IMR-90 (cell line): ENCODE measurements around the gene SARS2. TPM values are rescaled to one million over a fixed set of nuclear protein-coding genes. Genes with fewer than 3 reads are reported as not detected.
A peak's percentile ranks its signal among the peaks of the same experiment; 100 is the strongest.

Experiments
- ATAC-seq: fragments of 200-7000 bp; cut with Tn5 transposase; 2 replicates; pipeline ENCODE4 v1.9.1; 2020; ENCODE audit warnings: low read depth, mild to moderate bottlenecking, moderate library complexity
- BruUV-seq: library from RNA; stranded (reverse); fragments of 400-500 nt; replicated peaks from 2 replicates; lab custom pipeline; 2021; lab: Mats Ljungman, UMichigan
- CTCF ChIA-PET: fragments of 300-600 bp; formaldehyde crosslinking; extraction: SDS; loops from one replicate; lab custom pipeline; 2021; ENCODE audit warnings: antibody characterized with exemption; lab: Yijun Ruan, JAX
- POLR2A ChIA-PET: fragments of 300-600 bp; sonication (Branson Sonifier 250); formaldehyde crosslinking; loops from one replicate; lab custom pipeline; 2022; ENCODE audit warnings: antibody characterized with exemption; ENCODE audit not compliant: unreplicated experiment; lab: Charles Lee
- DNase-seq: peaks from one replicate; pipeline ENCODE4 v3.0.0; 2013
- H2AFZ ChIP-seq: replicated peaks from 2 replicates; pipeline ENCODE3; 2013; ENCODE audit warnings: low read length, mild to moderate bottlenecking; ENCODE audit not compliant: poor library complexity
- H2AK5ac ChIP-seq: 2 replicates; pipeline ENCODE4 v1.6.1; 2013; ENCODE audit warnings: low read depth, low read length, inconsistent platforms
- H2AK9ac ChIP-seq: replicated peaks from 2 replicates; pipeline ENCODE3; 2013; ENCODE audit warnings: mild to moderate bottlenecking, low read depth, low read length, moderate library complexity; ENCODE audit not compliant: poor library complexity
- H2BK120ac ChIP-seq: 2 replicates; pipeline ENCODE4 v1.6.1; 2013; ENCODE audit warnings: low read depth, low read length, inconsistent platforms
- H2BK15ac ChIP-seq: 3 replicates; pipeline ENCODE4 v1.6.1; 2013; ENCODE audit warnings: low read depth, low read length, inconsistent platforms
- H2BK20ac ChIP-seq: 2 replicates; pipeline ENCODE4 v1.6.1; 2013; ENCODE audit warnings: low read depth, mild to moderate bottlenecking, inconsistent platforms, low read length, moderate library complexity
- H2BK5ac ChIP-seq: 2 replicates; pipeline ENCODE4 v1.6.1; 2013; ENCODE audit warnings: mild to moderate bottlenecking, low read depth, low read length, inconsistent platforms; ENCODE audit not compliant: poor library complexity, severe bottlenecking
- H3K14ac ChIP-seq: replicated peaks from 2 replicates; pipeline ENCODE4 v1.6.1; 2013; ENCODE audit warnings: low read depth, low read length, inconsistent platforms
- H3K18ac ChIP-seq: 2 replicates; pipeline ENCODE4 v1.6.1; 2013; ENCODE audit warnings: low read depth, low read length, control low read depth
- H3K23ac ChIP-seq: 2 replicates; pipeline ENCODE4 v1.6.1; 2013; ENCODE audit warnings: low read depth, low read length, inconsistent platforms
- H3K27ac ChIP-seq: 2 replicates; pipeline ENCODE4 v1.5.1; 2013; ENCODE audit warnings: mild to moderate bottlenecking, control low read depth, low read length; ENCODE audit not compliant: insufficient read depth
- H3K27me3 ChIP-seq: 2 replicates; pipeline ENCODE4 v1.6.1; 2013; ENCODE audit warnings: low read length; ENCODE audit not compliant: control insufficient read depth, insufficient read depth
- H3K36me3 ChIP-seq: 2 replicates; pipeline ENCODE4 v1.6.1; 2013; ENCODE audit warnings: low read length, mixed read lengths; ENCODE audit not compliant: control insufficient read depth, insufficient read depth
- H3K4ac ChIP-seq: 2 replicates; pipeline ENCODE4 v1.6.1; 2013; ENCODE audit warnings: low read depth, low read length, inconsistent platforms
- H3K4me1 ChIP-seq: 2 replicates; pipeline ENCODE4 v1.6.1; 2013; ENCODE audit warnings: low read length, mixed read lengths; ENCODE audit not compliant: control insufficient read depth, insufficient read depth
- H3K4me2 ChIP-seq: 2 replicates; pipeline ENCODE4 v1.6.1; 2013; ENCODE audit warnings: low read depth, mild to moderate bottlenecking, control low read depth, low read length, moderate library complexity
- H3K4me3 ChIP-seq: 2 replicates; pipeline ENCODE4 v1.5.1; 2013; ENCODE audit warnings: low read depth, mild to moderate bottlenecking, control low read depth, low read length, moderate library complexity; ENCODE audit not compliant: insufficient read depth
- H3K56ac ChIP-seq: 2 replicates; pipeline ENCODE4 v1.6.1; 2013; ENCODE audit warnings: low read length, inconsistent platforms; ENCODE audit not compliant: insufficient read depth; ENCODE audit errors: extremely low read depth
- H3K79me1 ChIP-seq, 2 experiments: 2 replicates each; pipeline ENCODE4 v1.6.1; 2013; ENCODE audit warnings: low read length in 2 of 2, inconsistent platforms in 1 of 2, low read depth in 1 of 2
- H3K9ac ChIP-seq: 2 replicates; pipeline ENCODE4 v1.6.1; 2013; ENCODE audit warnings: low read depth, low read length, control low read depth
- H3K9me1 ChIP-seq: 2 replicates; pipeline ENCODE4 v1.6.1; 2013; ENCODE audit warnings: low read length, inconsistent platforms; ENCODE audit not compliant: insufficient read depth
- H3K9me3 ChIP-seq: 2 replicates; pipeline ENCODE4 v1.6.1; 2013; ENCODE audit warnings: low read length; ENCODE audit not compliant: control insufficient read depth, insufficient read depth
- H4K20me1 ChIP-seq: 2 replicates; pipeline ENCODE4 v1.6.1; 2013; ENCODE audit warnings: low read length, inconsistent platforms; ENCODE audit not compliant: insufficient read depth
- H4K5ac ChIP-seq: 2 replicates; pipeline ENCODE4 v1.6.1; 2013; ENCODE audit warnings: mild to moderate bottlenecking, low read depth, low read length, control low read depth
- H4K8ac ChIP-seq, 2 experiments: 2 replicates each; pipeline ENCODE4 v1.6.1; 2013; ENCODE audit warnings: low read depth in 2 of 2, low read length in 2 of 2, control low read depth in 1 of 2, inconsistent platforms in 1 of 2
- H4K91ac ChIP-seq: 2 replicates; pipeline ENCODE4 v1.6.1; 2013; ENCODE audit warnings: low read depth, low read length, inconsistent platforms; ENCODE audit not compliant: insufficient read depth
- RFX5 ChIP-seq: IDR thresholded peaks from 2 replicates; pipeline ENCODE4 v1.8.0; 2012; ENCODE audit warnings: low read depth, mild to moderate bottlenecking, low read length, moderate library complexity
- USF2 ChIP-seq: fragments of 150-350 bp; IDR thresholded peaks from 2 replicates; pipeline ENCODE4 v1.6.1; 2017; ENCODE audit warnings: mild to moderate bottlenecking, antibody characterized with exemption, low read length, low read depth
- WGBS, 2 experiments: methylation state at CpG; one replicate each; pipeline versions ENCODE4 v1.1.5 to v1.1.7; 2013; ENCODE audit warnings: missing lambda C conversion rate in 2 of 2; ENCODE audit not compliant: insufficient read length in 1 of 2; ENCODE audit errors: extremely low coverage in 2 of 2; 5-methylcytosine and 5-hydroxymethylcytosine counted together
- dilution Hi-C: fragments of 300-500 bp; cut with HindIII; formaldehyde crosslinking; loops from one replicate; pipeline ENCODE4 v1.14.3; 2018; ENCODE audit warnings: low sequenced_read_pairs; ENCODE audit not compliant: unreplicated experiment
- in situ Hi-C: fragments of 300-500 bp; cut with MboI; formaldehyde crosslinking; loops from 3 replicates; pipeline ENCODE4 v1.14.3; 2019; ENCODE audit warnings: low sequenced_read_pairs, inconsistent platforms, mixed read lengths
- intact Hi-C: fragments of 100-400 bp; cut with micrococcal nuclease; formaldehyde crosslinking; loops from 2 replicates; pipeline ENCODE4 v1.10.0; 2022
- polyA plus RNA-seq, 3 experiments: library from polyadenylated mRNA; depleted of rRNA; stranded (reverse); fragments of >200 nt; gene quantifications; 2 replicates each; pipeline ENCODE4 v1.2.3, GENCODE V29; 2012; ENCODE audit warnings: low replicate concordance in 1 of 3
- total RNA-seq: library from RNA; depleted of rRNA; stranded (reverse); fragments of >200 nt; gene quantifications from 2 replicates; pipeline ENCODE4 v1.2.3, GENCODE V29; 2012

SARS2 gene
- total and polyA plus RNA-seq, 2 of the 4 experiments (the other 2 are of a cell fraction), result 10.8 to 33.4 TPM

- Histone ChIP-seq H3K9me3 (no peaks in the 10 kb centered on the region), H4K91ac (no peak overlapping the region), H3K4me1 (peaks cover 3% of the 10 kb centered on the region; the same call in 1 of the 2 replicates), H4K8ac (peak overlapping the region; percentile 12 to 84; a peak in 3 of 4 replicates), H4K20me1 (peaks cover 4% of the 10 kb centered on the region), H3K27ac (peak overlapping the region; percentile 58), H3K23ac (peak overlapping the region; percentile 46; the same call in 1 of the 2 replicates), H3K4me3 (peak overlapping the region; percentile 66), H2BK120ac (no peak overlapping the region), H3K4ac (peak overlapping the region; percentile 35), H2BK15ac (no peak overlapping the region), H3K14ac (peak overlapping the region; percentile 31), H2AK5ac (no peak overlapping the region), H3K36me3 (peaks cover 3% of the 10 kb centered on the region; the same call in 1 of the 2 replicates), H2BK20ac (no peak overlapping the region), H3K4me2 (peak overlapping the region; percentile 83), H3K9me1 (no peaks in the 10 kb centered on the region; the same call in none of the 2 replicates), H3K79me1 (peaks cover 20 to 49% of the 10 kb centered on the region in 2 experiments), H3K9ac (peak overlapping the region; percentile 23; the same call in 1 of the 2 replicates), H2AK9ac (peak overlapping the region; percentile 8), H3K27me3 (no peaks in the 10 kb centered on the region), H3K56ac (peak overlapping the region; percentile 47), H2BK5ac (peak overlapping the region; percentile 56), H2AFZ (peak overlapping the region; percentile 98), H3K18ac (no peak overlapping the region), H4K5ac (peak overlapping the region; percentile 22; the same call in 1 of the 2 replicates)
- CTCF ChIA-PET, result interaction anchor here (0.6 to 1.7 kb wide), 4 partner anchors 13 to 422 kb away, joined by 3 to 10 read pairs (median 4); partner anchors contain the start of genes MRPS12 and SARS2
- intact Hi-C loops (no loop called here), in situ Hi-C loops (loop anchor here (25.0 kb wide), 1 partner anchor 163 kb away; the partner anchor contains the start of gene CAPN12), dilution Hi-C loops (no loop called here)
- peak; percentile 72; the same call in 1 of the 2 replicates for TF ChIP-seq USF2
- TF ChIP-seq RFX5, result no peak
- DNase-seq (no peak), ATAC-seq (no peak)
- BruUV-seq, result TSS peak; percentile 72
- POLR2A ChIA-PET, result interaction anchor here (0.9 kb wide), 1 partner anchor 37 kb away, joined by 6 read pairs; no protein-coding TSS in a partner anchor
- 0% methylated on average over 6 of the region's 8 CpGs; no CpG with 5 or more reads in 1 of the 2 experiments for WGBS, 2 experiments
Observed at GRCh38 chr19:38900202-38900629, 30.3 kb downstream of the SARS2 start.
